ENCODE measurements around the gene SEC24C.

DNA sequence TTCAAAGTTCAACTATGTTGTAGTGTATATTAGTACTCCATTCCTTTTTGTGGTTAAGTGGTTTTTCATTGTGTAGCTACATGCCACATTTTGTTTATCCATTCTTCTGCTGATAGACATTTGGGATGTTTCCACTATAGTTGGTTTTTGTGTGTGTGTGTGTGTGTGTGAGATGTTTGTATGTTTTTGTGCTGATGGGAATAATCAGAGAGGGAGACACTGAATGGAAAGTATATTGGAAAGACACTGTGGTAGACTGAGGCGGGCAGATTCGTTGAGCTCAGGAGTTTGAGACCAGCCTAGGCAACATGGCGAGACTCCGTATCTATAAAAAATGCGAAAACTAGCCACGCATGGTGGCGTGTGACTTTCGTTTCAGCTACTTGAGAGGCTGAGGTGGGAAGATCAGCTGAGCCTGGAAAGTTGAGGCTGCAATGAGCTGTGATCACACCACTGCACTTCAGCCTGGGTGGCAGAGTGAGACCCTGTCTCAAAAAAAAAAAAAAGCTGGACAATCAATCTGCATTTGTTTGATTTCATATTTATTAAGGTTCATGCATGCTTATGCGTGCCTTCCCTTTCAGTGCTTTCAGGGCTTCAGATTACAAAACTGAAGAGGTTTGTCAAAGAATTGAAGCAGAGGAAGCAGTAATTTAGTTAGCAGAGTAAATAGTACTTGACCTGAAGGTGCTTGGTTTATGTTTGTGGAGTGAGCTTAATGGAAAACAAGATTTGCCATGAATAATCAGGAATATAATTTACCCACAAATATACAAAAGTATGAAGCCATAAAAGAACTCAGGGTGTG is 14.7 kb downstream of the SEC24C start:
- TF ChIP-seq FOXA1 (IDR thresholded peaks at IDR 0.05) (no peak), LEF1 (IDR thresholded peaks at IDR 0.05; ENCODE audit: borderline replicate concordance) (no peak), NFRKB (IDR thresholded peaks at IDR 0.05) (no peak), SUZ12 (IDR thresholded peaks at IDR 0.05) (no peak), ARNT (IDR thresholded peaks at IDR 0.05) (no peak), ZNF384 (IDR thresholded peaks at IDR 0.05) (no peak), ELF4 (IDR thresholded peaks at IDR 0.05) (no peak), FOXM1 (IDR thresholded peaks at IDR 0.05; ENCODE audit: borderline replicate concordance) (no peak)
